Dermis microvascular lymphatic vessel endothelial cell (primary cell): Measurements from ENCODE around the gene ARMC12. TPM values are rescaled to one million over a fixed set of nuclear protein-coding genes. Genes with fewer than 3 reads are reported as not detected.
"Not testable (repeated sequence)": the region's sequence is repeated elsewhere in the genome, so short reads cannot be mapped to it uniquely, and the experiment has no call there.

Experiments used
- DNase-seq, 2 donors: peaks; one replicate each; pipeline versions ENCODE4 v3.0.0 to v3.0.0-alpha.2; 2010; ENCODE audit warnings: low read depth in 2 of 2
- total RNA-seq: library from RNA; depleted of rRNA; stranded (reverse); fragments of >200 nt; gene quantifications from 2 replicates; pipeline ENCODE4 v1.2.1, GENCODE V29; 2014

Gene ARMC12, protein sequence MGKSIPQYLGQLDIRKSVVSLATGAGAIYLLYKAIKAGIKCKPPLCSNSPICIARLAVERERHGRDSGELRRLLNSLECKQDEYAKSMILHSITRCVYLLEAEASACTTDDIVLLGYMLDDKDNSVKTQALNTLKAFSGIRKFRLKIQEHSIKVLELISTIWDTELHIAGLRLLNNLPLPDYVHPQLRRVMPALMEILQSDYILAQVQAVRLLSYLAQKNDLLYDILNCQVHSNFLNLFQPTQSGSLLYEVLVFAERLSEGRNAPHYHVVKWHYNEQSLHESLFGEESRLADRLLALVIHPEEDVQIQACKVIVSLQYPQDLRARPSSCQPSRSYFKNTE
- 0.25 and 0.39 TPM in 2 replicates for total RNA-seq

DNA sequence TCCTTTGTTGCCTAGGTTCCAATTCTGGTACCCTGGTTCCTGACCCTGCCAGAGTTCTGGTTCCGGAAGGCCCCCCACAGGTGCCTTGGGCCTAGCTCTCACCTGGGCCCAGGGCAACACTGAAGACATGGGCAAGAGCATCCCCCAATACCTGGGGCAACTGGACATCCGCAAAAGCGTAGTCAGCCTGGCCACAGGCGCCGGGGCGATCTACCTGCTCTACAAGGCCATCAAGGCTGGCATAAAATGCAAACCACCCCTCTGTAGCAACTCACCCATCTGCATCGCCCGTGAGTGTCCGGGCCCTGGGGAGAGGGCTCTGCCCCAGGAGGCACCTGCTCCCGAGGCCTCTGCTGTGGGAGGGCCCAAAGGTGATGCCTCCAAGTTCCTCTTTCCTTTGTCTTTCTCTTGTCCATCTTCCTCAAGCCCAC lies at the start of gene ARMC12:
Gene ARMC12, plus strand, starts transcription at position 51 of the 431 bp plus-strand sequence. Its CDS starts 77 bp downstream, at position 128.
- no peak for DNase-seq

DNA sequence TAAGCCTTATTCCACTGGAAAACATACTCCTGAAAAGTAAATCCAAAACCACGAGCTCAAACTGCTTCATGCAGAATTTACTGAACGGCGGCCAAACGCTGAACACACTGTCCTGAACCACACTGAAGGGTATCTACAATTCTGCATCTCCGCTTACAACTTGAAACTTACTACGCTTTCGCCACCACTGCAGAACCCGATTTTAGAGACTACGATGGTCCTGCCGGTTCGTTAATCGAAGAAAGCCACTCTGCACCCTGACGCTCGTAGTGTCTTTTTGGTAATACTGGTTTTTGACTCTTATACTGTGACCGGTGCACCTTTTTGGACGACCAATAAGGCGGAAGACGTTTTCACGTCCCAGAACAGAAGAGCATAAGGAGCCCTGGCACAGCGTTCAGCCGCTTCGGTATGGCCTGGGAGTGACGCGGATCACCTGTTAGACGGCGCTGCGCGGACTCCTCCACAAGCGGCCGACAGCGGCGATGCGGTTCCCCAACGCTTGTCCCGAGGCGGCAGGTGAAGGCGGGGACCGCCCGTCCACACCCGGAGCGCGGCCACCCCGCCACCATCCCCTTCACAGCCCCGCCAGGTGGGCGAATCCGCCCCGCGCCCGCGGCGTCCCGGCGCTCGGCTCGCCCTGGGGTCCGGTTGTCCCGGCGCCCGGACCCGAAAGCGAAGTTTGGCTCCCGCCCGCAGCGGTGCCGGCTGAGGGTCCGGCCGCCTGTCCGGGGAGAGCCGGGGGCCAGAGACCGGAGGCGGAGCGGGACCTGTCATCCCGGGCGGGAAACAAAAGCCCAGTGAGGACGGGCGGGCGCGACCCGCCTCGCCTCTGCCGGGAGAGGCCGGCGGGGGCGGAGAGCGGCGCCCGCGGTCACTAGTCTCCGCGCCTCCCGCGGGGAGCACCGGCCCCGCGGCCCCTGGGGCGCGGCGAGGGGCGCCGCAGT lies 48.9 kb upstream of the ARMC12 start:
- DNase-seq, result peak in 1 of 2 donors; percentile 65

DNA sequence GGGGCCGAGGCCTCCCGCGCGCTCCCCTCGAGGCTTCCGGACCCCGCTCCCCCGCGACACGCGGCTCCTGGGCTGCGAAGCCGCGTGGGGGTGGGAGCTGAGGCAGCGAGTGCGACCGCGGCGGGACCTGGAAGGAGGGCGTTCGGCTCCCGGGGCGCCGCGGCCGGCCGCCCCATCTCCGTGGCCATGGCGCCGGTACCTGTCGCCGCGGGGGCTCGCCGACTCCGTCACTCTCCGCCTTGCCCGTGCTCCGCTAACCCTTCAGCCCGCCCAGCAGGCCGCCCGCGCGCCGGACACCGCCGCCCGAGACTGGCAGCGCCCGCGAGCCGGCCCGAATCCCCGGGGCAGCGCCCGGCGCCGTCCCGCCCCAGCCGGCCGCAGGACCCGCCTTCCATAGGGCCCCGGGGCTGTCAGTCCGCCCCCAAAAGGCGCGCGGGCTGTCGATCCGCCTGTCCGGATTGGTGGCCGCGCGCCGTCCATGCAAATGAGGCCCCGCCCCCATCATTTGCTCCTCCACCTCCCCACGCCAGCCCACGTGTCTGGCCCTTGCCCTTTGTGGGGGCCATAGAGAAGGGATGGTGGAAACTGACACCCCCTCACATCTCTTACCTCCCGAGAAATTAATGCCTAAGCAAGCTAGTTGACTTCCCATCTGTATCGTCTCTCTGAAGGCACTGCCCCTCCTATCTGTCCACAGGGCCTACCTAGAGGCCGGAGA lies 48.1 kb upstream of the ARMC12 start, which contains the start of gene FKBP5:
Gene FKBP5, minus strand, starts transcription at position 311 of the 718 bp plus-strand sequence. CDS start 46,091 bp downstream, outside the sequence.
- peak; percentile 67 to 94 for DNase-seq

DNA sequence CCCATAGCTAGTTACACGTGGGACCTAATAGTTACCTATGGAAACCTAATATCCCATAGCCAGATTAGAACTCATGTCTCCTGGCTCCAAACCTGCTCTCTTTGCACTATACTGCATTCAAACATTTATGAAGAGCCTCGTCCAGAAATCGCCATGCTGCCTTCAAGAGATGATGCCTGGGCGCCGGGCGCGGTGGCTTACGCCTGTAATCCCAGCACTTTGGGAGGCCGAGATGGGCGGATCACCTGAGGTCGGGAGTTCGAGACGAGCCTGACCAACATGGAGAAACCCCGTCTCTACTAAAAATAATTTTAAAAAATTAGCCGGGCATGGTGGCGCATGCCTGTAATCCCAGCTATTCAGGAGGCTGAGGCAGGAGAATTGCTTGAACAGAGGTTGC lies 46.8 kb upstream of the ARMC12 start:
- DNase-seq, result not testable (repeated sequence)

DNA sequence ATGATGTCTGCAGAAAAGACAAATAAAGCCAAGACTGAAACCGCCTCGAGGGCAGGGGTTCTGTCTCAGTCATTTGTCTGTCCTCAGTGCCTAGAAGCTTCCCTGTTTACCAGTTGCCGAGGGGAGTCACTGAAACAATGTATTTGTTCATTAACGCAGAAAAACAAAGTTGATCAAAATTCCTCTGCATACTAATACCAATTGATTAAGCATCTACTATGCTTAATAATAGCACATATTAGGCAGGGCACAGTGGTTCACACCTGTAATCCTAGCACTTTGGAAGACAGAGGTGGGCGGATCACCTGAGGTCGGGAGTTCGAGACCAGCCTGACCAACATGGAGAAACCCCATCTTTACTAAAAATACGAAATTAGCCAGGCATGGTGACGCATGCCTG lies 46.3 kb upstream of the ARMC12 start:
- DNase-seq, result no peak

DNA sequence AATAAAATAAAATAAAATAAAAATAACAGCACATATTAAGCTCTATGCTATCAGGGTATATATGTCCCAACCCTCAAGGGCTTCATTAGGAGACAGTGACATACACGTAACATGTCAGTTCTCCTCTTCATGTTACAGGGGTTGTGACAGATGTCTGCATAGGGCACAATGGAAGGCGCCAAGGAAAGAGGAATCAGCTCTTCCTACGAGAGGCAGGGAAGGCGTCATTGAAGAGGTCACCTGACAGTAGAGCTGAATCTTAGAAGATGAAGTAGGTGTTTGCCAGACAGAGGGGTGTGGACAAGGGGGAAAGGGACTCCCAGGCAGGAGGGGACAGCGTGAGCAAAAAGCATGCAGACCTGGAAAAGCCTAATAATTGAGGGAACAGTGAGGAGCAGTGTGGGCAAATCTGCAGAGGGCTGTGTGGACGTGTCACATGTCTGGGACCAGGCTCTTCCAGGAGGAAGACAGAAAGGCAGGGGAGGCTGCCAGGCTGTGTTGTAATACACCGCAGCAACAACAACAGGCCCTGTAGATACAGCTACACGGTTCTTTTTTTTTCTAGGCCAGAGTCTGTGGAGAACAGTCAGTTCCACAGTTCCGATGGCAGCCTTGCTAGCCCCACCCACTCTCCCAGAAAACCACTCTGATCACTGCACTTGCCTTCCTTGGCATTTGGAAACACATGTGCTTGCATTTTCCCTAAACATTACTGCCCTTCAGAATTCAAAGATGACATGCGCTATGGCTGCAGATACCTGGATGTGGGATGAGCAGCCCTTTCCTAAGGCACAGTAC lies 45.6 kb upstream of the ARMC12 start:
- DNase-seq, result no peak

DNA sequence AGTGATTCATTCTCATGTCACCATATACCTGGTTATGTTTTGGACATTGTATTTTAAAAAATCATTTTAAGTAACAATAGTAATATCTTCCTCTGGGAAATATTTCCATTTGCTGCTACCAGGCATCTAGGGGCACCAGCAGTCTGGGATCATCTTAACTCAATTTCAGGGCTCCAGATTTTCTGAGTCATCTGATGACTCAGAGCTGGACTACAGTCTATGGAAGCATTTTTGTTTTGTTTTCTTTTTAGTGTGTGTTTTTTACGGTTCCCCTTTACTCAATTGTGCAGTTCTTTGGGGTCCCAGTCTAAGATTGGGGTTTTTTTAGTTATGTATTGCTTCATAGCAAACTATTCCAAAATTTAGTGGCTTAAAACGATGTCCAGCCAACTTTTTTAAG lies 42.4 kb upstream of the ARMC12 start:
- peak in 1 of 2 donors; percentile 36 for DNase-seq

DNA sequence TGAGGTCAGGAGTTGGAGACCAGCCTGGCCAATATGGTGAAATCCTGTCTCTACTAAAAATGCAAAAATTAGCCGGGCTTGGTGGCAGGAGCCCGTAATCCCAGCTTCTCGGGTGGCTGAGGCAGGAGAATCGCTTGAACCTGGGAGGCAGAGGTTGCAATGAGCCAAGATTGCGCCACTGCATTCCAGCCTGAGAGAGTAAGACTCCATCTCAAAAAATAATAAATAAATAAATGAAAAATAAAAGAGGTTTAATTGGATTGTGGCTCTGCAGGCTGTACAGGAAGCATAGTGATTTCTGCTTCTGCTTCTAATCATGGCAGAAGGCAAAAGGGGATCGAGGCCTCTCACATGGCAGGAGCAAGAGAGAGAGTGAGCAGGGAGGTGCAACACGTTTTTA lies 38.4 kb upstream of the ARMC12 start:
- DNase-seq, result not testable (repeated sequence)

DNA sequence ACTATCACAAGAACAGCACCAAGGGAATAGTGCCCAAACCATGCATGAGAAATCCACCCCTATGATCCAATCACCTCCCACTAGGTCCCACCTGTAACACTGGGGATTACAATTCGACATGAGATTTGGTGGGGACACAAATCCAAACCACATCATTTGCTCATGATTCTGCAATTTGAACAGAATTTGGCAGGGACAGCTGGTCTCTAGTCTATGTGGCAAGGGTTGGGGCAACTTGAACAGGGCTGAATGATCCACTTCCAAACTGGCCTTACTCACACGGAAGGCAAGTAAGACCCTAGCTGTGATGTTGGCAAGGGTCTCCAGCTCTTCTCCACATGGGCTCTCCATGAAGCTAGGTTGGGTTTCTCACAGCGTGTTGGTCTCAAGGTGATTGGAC lies 38.0 kb upstream of the ARMC12 start:
- no peak for DNase-seq

DNA sequence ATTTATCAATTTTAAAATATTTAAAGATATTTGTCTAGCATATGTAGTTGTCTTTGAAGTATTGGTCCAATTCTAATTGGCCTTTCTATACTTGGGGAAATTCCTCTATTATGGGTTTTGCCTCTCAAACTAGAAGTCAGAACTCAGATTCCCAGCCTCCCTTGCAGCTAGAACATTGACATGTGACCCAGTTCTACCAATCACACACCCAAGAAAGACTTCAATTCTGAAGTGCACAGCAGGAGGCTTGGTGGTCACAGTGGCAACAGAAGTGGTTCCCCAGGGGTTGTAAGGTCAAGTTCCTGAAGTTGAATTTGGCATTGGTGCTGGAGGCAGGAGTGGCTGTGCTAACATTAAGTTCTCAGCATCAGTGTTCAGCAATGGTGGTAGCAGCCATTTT lies 33.3 kb upstream of the ARMC12 start:
- DNase-seq, result no peak

DNA sequence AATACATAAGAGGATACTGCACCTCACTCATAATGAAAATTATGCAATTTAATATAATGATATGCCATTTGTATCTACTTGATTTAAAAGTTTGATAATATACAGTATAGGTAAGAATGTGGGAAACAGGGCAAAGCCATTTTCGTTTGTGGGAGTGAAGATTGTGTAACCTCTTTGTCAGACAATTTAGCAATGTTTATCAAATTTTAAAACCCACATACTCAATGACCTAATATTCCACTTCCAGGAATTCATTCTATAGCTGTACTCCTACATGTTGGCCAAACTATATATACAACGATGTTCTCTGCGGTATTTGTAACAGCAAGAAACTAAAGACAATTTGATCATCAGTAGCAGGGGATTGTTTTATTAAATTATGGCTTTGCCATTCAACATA lies 30.4 kb upstream of the ARMC12 start:
- DNase-seq, result no peak

DNA sequence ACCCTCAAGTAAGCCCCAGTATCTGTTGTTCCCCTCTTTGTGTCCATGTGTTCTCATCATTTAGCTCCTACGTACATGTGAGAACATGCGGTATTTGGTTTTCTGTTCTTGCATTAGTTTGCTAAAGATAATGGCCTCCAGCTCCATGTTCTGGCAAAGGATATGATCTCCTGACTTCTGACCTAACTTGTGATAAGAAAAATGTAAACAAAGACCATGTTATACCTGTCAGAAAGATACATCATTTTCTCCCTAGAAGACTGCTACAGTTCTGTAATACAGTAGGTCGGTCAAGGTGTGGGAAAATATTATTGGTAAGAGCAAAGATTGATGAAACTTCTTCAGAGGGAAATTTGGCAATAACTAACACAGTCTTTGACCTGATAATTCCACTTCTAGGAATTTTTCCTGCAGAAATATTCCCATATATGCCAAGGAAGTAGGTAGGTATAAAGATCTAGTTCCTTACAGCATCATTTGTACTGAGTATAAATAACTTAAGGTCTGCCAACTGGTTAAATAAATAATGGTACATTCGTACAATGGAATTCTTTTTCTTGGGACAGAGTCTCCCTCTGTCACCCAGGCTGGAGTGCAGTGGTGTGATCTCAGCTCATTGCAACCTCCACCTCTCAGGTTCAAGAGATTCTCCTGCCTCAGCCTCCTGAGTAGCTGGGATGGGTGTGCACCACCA lies 29.0 kb upstream of the ARMC12 start:
- DNase-seq, result no peak

DNA sequence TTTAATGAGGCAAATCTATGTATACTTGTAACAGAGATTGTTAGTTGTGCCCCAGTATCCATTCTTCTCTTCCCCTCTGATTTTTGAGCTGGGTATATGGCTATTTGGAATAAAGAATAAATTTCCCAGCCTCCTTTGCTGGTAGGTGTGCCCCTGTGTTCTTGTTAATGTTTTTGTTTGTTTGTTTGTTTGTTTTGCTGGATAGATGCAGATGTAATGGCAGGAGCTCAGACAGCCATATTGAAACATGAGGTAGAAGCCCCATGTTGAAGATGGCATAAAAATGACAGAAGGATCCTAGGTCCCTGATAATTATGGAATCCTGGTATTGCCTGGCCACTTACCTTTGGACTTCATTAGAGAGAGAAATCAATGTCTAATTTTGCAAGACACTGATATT lies 28.2 kb upstream of the ARMC12 start:
- no peak for DNase-seq

DNA sequence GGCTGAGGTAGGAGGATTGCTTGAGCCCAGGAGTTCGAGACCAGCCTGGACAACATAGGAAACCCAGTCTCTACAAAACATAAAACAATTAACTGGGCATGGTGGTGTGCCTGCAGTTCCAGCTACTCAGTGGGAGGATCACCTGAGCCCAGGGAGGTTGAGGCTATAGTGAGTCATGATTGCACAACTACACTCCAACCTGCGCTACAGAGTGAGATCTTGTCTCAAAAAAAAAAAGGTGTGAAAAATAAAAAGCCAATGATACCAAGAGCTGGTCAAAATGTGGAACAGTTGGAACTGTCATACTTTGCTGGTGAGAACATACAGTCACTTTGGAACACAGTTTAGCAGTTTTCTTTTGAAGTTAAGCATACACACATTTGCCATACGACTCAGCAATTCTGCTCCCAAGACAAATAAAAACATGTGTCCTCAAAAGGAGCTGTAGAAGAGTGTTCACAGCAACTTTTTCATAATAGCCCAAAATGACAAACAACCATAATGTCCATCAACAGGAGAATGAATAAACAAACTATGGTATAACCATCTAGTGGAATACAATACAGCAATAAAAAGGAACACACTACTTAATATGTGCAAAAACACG lies 26.5 kb upstream of the ARMC12 start:
- no peak for DNase-seq

DNA sequence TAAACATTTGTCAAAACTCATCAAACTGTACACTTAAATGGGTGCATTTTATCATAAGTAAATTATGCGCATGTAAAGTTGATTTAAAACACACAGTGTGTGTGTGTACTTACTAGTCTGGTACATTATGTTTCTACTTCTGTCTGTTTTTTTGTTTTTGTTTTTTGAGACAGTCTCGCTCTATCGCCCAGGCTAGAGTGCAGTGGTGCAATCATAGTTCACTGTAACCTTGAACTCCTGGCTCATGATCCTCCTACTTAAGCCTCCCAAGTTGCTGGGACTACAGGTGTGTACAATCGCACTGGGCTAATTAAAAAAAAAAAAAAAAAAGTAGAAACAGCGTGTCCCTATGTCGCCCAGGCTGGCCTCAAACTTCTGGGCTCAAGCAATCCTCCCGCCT lies 25.1 kb upstream of the ARMC12 start:
- no peak for DNase-seq

DNA sequence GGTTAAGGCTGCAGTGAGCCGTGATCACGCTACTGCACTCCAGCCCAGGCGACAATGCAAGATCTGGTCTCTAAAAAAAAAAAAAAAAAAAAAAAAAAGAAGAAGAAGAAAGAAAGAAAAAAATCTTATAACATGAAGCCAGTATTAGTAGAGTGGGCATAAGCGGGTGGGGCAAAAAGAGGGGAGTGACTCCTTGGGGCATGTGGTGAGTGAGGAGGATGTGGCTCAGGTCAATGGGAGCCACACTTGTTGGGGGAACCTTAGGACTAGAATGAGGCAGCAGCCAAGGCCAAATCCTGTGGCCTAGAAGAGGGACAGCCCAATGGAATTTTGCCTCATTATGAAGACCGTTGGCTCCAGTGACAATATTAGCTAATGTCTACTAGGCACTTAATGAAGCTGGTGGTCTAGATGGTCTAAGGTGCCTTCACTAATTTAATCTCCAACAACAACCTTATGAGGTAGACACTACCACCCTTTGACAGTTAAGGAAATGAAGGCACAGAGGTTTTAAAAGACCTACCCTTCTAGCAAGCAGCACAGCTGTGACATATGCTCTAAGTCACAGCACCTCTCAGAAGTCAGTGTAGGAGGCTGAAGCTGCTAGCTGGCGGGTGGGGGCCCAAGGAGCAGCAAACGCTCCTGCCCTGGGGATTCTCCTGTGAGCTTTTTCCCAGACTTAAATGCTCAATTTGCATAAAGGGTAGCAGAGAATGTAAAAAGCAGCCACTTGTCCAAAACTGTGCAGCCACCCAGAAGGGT lies 23.6 kb upstream of the ARMC12 start:
- DNase-seq, result no peak

DNA sequence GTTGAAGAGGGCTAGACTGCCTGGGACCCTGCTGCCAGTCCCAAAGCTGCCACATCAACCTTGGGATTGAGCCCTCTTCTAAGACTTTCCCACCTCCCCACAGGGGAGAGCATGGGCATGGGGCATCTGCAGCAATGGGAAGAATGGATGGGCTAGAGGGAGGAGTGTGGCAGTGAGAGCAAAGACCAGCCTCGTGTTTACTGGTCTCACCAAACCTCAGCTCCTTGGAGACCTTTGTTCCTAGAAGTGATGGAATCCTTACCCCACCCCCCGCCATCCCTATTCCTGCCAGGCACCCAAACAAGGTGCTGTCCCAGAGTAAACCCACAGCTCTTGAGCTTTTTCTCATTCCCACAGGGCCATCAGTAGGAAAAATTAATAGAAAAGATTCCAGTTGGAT lies 20.0 kb upstream of the ARMC12 start:
- DNase-seq, result no peak

DNA sequence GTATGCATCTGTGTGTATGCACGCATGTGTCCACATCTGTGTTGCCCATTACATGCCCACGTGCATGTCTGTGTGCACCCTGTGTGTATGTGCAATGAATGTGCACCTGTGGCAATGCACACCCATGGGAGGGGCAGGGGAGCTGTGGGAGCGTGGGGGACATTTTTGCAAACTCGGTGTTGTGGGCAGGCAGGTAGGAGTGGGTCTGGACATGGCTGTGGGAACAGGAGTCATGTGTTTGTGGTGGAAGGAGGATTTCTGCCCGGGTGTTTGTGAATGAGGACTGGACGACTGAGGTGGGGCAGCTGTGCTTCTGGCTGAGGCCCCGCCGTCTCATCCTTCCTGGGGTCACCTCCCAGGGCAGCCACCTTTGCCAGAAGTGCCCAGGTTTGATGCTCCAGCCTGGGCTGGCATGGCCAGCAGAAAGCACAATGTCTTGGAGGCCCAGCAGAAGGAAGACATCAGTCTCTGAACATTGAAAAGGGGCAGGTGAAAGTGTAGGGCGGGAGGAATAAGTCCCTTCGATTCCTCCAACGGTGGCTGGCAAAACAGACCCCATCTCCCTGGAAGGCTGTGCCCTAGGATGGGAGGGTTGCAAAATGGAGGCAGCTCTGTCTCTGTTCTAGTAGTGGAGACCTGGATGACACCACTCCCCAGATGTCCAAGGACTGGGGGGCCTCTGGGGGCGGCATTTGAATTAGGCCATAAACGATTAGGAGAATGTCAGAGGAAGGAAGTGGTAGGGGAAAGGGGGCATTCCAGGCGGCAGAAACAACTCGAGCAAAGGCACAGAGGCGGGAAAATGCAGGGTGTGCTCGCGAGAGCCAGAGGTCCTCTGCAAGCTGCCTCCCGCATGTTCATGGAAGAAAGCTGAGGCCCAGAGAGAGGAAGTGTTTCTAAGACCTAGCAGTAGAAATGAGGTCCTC lies 19.1 kb upstream of the ARMC12 start:
- DNase-seq, result no peak
